Measurements from ENCODE around the gene KIF24.

- TF ChIP-seq, protein P1, sequence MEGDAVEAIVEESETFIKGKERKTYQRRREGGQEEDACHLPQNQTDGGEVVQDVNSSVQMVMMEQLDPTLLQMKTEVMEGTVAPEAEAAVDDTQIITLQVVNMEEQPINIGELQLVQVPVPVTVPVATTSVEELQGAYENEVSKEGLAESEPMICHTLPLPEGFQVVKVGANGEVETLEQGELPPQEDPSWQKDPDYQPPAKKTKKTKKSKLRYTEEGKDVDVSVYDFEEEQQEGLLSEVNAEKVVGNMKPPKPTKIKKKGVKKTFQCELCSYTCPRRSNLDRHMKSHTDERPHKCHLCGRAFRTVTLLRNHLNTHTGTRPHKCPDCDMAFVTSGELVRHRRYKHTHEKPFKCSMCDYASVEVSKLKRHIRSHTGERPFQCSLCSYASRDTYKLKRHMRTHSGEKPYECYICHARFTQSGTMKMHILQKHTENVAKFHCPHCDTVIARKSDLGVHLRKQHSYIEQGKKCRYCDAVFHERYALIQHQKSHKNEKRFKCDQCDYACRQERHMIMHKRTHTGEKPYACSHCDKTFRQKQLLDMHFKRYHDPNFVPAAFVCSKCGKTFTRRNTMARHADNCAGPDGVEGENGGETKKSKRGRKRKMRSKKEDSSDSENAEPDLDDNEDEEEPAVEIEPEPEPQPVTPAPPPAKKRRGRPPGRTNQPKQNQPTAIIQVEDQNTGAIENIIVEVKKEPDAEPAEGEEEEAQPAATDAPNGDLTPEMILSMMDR (IDR thresholded peaks at IDR 0.05) = no peak
- TF ChIP-seq POLR2A (IDR thresholded peaks at IDR 0.05) = no peak
Observed at GRCh38 chr9:34362614-34363214, 33.6 kb upstream of the KIF24 start.
